HepG2 (cell line): ENCODE results near the gene ZBTB46. TPM values are rescaled to one million over a fixed set of nuclear protein-coding genes. Genes with fewer than 3 reads are reported as not detected.

Source experiments
- ATAC-seq: fragments of 200-7000 bp; cut with Tn5 transposase; 3 replicates; pipeline ENCODE4 v1.9.1; 2020; ENCODE audit warnings: mild to moderate bottlenecking, moderate library complexity
- BruUV-seq: library from RNA; stranded (reverse); fragments of 400-500 nt; replicated peaks from 2 replicates; lab custom pipeline; 2021; lab: Mats Ljungman, UMichigan
- CTCF ChIA-PET: fragments of 300-600 bp; formaldehyde crosslinking; extraction: SDS; loops from one replicate; lab custom pipeline; 2021; ENCODE audit warnings: low total read pairs, inconsistent platforms, low intra/inter-chr PET ratio; lab: Yijun Ruan, JAX
- POLR2A ChIA-PET: fragments of 350-600 bp; sonication (Branson Sonifier 250); formaldehyde crosslinking; loops from one replicate; lab custom pipeline; 2020; ENCODE audit warnings: antibody characterized with exemption, inconsistent platforms; lab: Yijun Ruan, JAX
- DNase-seq: peaks from one replicate; pipeline ENCODE4 v3.0.0-alpha.2; 2015; ENCODE audit warnings: low spot score
- FAIRE-seq: peaks from 3 replicates; lab custom pipeline; 2011; peaks lifted over from hg19 to GRCh38; lab: Jason Lieb, UNC
- H2AFZ ChIP-seq: one replicate; pipeline ENCODE4 v1.6.1; 2011; ENCODE audit warnings: low read length, inconsistent platforms
- H3K27ac ChIP-seq: fragments of 300-600 bp; 3 replicates; pipeline ENCODE4 v1.8.0; 2011; ENCODE audit warnings: mixed run types, mild to moderate bottlenecking, mixed read lengths, low read length, inconsistent platforms; ENCODE audit not compliant: insufficient read depth; ENCODE audit errors: extremely low read length
- H3K27me3 ChIP-seq, 2 experiments: fragments of 200-600 bp in 1 of 2; 2 replicates in 1 of 2; 3 replicates in 1 of 2; pipeline versions ENCODE4 v1.6.0 to v1.8.0; 2011; ENCODE audit warnings: low read length in 2 of 2, mild to moderate bottlenecking in 2 of 2, moderate library complexity in 2 of 2, inconsistent platforms in 1 of 2; ENCODE audit not compliant: insufficient read depth in 2 of 2, control insufficient read depth in 1 of 2
- H3K36me3 ChIP-seq, 2 experiments: fragments of 200-600 bp in 1 of 2; replicated peaks in 1 of 2; 2 replicates in 1 of 2; 3 replicates in 1 of 2; pipeline versions ENCODE4 v1.5.1 to v1.8.0; 2011; ENCODE audit warnings: low read length in 2 of 2, inconsistent platforms in 1 of 2; ENCODE audit not compliant: insufficient read depth in 2 of 2, control insufficient read depth in 1 of 2
- H3K4me1 ChIP-seq: 2 replicates; pipeline ENCODE4 v1.5.1; 2012; ENCODE audit warnings: low read length, inconsistent platforms; ENCODE audit not compliant: insufficient read depth
- H3K4me2 ChIP-seq: 2 replicates; pipeline ENCODE4 v1.6.0; 2011; ENCODE audit warnings: low read depth, low read length, inconsistent platforms
- H3K4me3 ChIP-seq, 3 experiments: fragments of 200-600 bp in 1 of 3; sonication (generic), shearing (Covaris generic) in 1 of 3; replicated peaks in 1 of 3; 2 replicates each; pipeline ENCODE4 v1.5.1; 2011 to 2016; ENCODE audit warnings: low read length in 3 of 3, inconsistent platforms in 2 of 3, low read depth in 2 of 3, mild to moderate bottlenecking in 2 of 3, control low read depth in 1 of 3, mixed read lengths in 1 of 3; ENCODE audit not compliant: insufficient read depth in 1 of 3
- H3K79me2 ChIP-seq: one replicate; pipeline ENCODE4 v1.6.1; 2011; ENCODE audit warnings: low read length, inconsistent platforms; ENCODE audit not compliant: insufficient read depth
- H3K9ac ChIP-seq: 2 replicates; pipeline ENCODE4 v1.6.0; 2011; ENCODE audit warnings: mild to moderate bottlenecking, low read depth, low read length, inconsistent platforms; ENCODE audit not compliant: insufficient read depth
- H3K9me3 ChIP-seq: 2 replicates; pipeline ENCODE4 v1.5.1; 2012; ENCODE audit warnings: mild to moderate bottlenecking, low read length
- H4K20me1 ChIP-seq: 2 replicates; pipeline ENCODE4 v1.6.0; 2011; ENCODE audit warnings: inconsistent platforms, mild to moderate bottlenecking, low read length, moderate library complexity; ENCODE audit not compliant: insufficient read depth
- DR1 ChIP-seq: sonication (generic); formaldehyde crosslinking; IDR thresholded peaks from 2 replicates; pipeline ENCODE4 v1.8.0; 2021; ENCODE audit warnings: mild to moderate bottlenecking, missing genetic modification reagents, inconsistent platforms
- FLYWCH1 ChIP-seq: sonication (generic); formaldehyde crosslinking; IDR thresholded peaks from 2 replicates; pipeline ENCODE4 v1.8.1; 2023; ENCODE audit warnings: mild to moderate bottlenecking, missing genetic modification reagents
- JUND ChIP-seq: sonication (generic); formaldehyde crosslinking; IDR thresholded peaks from 2 replicates; pipeline ENCODE4 v1.8.0; 2022; ENCODE audit warnings: mild to moderate bottlenecking, missing genetic modification reagents
- KDM5B ChIP-seq: sonication (generic); formaldehyde crosslinking; IDR thresholded peaks from 2 replicates; pipeline ENCODE4 v1.4.0; 2020; ENCODE audit warnings: missing genetic modification reagents, mild to moderate bottlenecking, borderline replicate concordance
- MATR3 ChIP-seq: sonication (generic); formaldehyde crosslinking; IDR thresholded peaks from 2 replicates; pipeline ENCODE4 v1.4.0; 2020; ENCODE audit warnings: missing genetic modification reagents
- MBNL3 ChIP-seq: fragments of 250-450 bp; sonication (Bioruptor Pico); conservative IDR thresholded peaks from 2 replicates; pipeline ENCODE4 v1.8.0; 2022; ENCODE audit warnings: mild to moderate bottlenecking, inconsistent platforms
- RXRA ChIP-seq: sonication (generic); formaldehyde crosslinking; IDR thresholded peaks from 2 replicates; pipeline ENCODE4 v1.5.1; 2020; ENCODE audit warnings: missing genetic modification reagents
- SNAPC4 ChIP-seq: sonication (generic); formaldehyde crosslinking; IDR thresholded peaks from 2 replicates; pipeline ENCODE4 v1.4.0; 2020; ENCODE audit warnings: mild to moderate bottlenecking, missing genetic modification reagents
- ZBTB42 ChIP-seq: sonication (generic); formaldehyde crosslinking; IDR thresholded peaks from 2 replicates; pipeline ENCODE4 v1.5.0; 2020; ENCODE audit warnings: mild to moderate bottlenecking, missing genetic modification reagents
- ZBTB7A ChIP-seq: sonication (generic); formaldehyde crosslinking; IDR thresholded peaks from 2 replicates; pipeline ENCODE4 v1.8.0; 2022; ENCODE audit warnings: mild to moderate bottlenecking, missing genetic modification reagents
- WGBS: methylation state at CpG from one replicate; pipeline ENCODE4 v1.1.6; 2017; ENCODE audit warnings: low lambda C conversion rate; 5-methylcytosine and 5-hydroxymethylcytosine counted together
- in situ Hi-C: cut with HindIII; loops from 2 replicates; pipeline ENCODE4 v1.10.0; 2017; ENCODE audit warnings: low pct_unique_long_range_greater_than_20kb; ENCODE audit not compliant: extremely low pct_ligation_motif_present
- intact Hi-C: fragments of 100-400 bp; cut with micrococcal nuclease; formaldehyde crosslinking; loops from one replicate; pipeline ENCODE4 v1.10.0; 2022; ENCODE audit not compliant: unreplicated experiment
- polyA plus RNA-seq, 8 experiments: library from polyadenylated mRNA; depleted of rRNA in 3 of 8; stranded (reverse) in 7 of 8; unstranded in 1 of 8; fragments of >200 nt; fragmentation: Illumina TruSeq in 4 of 8; extraction: Trizol in 4 of 8; gene quantifications; 2 replicates each; pipeline versions ENCODE4 v1.2.1 to v1.2.3, GENCODE V29; 2011 to 2016; ENCODE audit warnings: low read depth in 4 of 8, missing spikeins in 1 of 8, mixed read lengths in 1 of 8; ENCODE audit not compliant: insufficient read depth in 1 of 8
- total RNA-seq, 5 experiments: library from RNA; depleted of rRNA; stranded (reverse); fragments of >200 nt; fragmentation: Illumina TruSeq; extraction: Trizol; gene quantifications; 2 replicates each; pipeline ENCODE4 v1.2.3, GENCODE V29; 2016; ENCODE audit warnings: low read depth in 1 of 5
- TF ChIP-seq, protein P1 (sequence below): sonication (generic); formaldehyde crosslinking; IDR thresholded peaks from 2 replicates; pipeline ENCODE4 v1.4.0; 2020; ENCODE audit warnings: mild to moderate bottlenecking, missing genetic modification reagents
- TF ChIP-seq, protein P2 (sequence below), 2 experiments: sonication (generic) in 1 of 2; formaldehyde crosslinking in 1 of 2; IDR thresholded peaks; 2 replicates each; pipeline versions ENCODE4 v1.4.0 to v1.6.1; 2018 to 2020; ENCODE audit warnings: missing genetic modification reagents in 2 of 2, borderline replicate concordance in 1 of 2, low read depth in 1 of 2, mild to moderate bottlenecking in 1 of 2, missing biosample characterization in 1 of 2
- TF ChIP-seq, protein P3 (sequence below): IDR thresholded peaks from 2 replicates; pipeline ENCODE4 v1.6.1; 2016; ENCODE audit warnings: missing biosample characterization, missing genetic modification reagents, low read depth

ZBTB46 gene
- total and polyA plus RNA-seq, 2 of the 13 experiments (the other 11 are each of a cell fraction or from before 2014, with no cell fraction given), result 1.6 to 13.5 TPM

DNA sequence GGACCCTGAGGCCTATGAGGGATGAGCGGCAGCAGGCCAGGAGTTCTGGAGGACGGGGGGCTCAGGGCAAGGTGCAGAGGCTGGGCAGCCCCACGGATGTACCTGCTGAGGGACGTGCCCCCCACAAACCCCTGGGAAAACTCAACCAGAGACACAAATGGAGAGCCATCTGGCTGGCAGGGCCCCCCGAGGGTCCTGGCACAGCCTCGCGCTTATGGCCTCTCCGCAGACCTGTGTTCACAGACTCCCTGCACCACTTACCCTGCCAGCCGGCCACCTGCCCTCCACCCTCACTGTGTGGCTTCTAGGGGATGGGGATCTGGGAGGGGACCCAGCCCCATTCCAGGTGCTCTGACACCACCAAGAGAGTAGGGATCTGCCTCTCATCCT is 3.4 kb upstream of the ZBTB46 start:
- no peak overlapping the region for H2AFZ ChIP-seq
- H3K9me3 ChIP-seq, result no peaks in the 10 kb centered on the region
- in situ Hi-C loops, result no loop called here
- no peak overlapping the region for H3K9ac ChIP-seq
- ChIA-PET POLR2A (interaction anchor here (0.6 to 1.0 kb wide), 4 partner anchors 17 to 31 kb away, joined by 3 to 6 read pairs (median 4); partner anchors contain the start of gene TPD52L2), CTCF (no interaction called here)
- no peaks in the 10 kb centered on the region for H3K79me2 ChIP-seq
- H3K27me3 ChIP-seq, result peaks cover 16 to 51% of the 10 kb centered on the region in 2 experiments
- H4K20me1 ChIP-seq, result no peaks in the 10 kb centered on the region
- H3K27ac ChIP-seq, result no peak overlapping the region
- FAIRE-seq, result no peak
- no peaks in the 10 kb centered on the region for H3K36me3 ChIP-seq
- BruUV-seq, result no TSS peak
- ATAC-seq, result no peak
- peak overlapping the region; percentile 52 for H3K4me2 ChIP-seq
- H3K4me3 ChIP-seq, result peak overlapping the region in 1 of 3 experiments; percentile 41; a peak in 1 of 6 replicates
- H3K4me1 ChIP-seq, result peaks cover 58% of the 10 kb centered on the region
- WGBS, result 67% methylated on average over 9 of the region's 9 CpGs
- no peak for DNase-seq
- intact Hi-C loops, result no loop called here
- TF ChIP-seq DR1 (CRISPR knock-in tag) (peak; percentile 21; the same call in 1 of the 2 replicates), KDM5B (CRISPR knock-in tag) (0 out of 2 replicates have a peak, but pooled peaks have one; percentile 48), MBNL3 (CRISPR knock-in tag) (no peak), ZBTB7A (CRISPR knock-in tag) (0 out of 2 replicates have a peak, but pooled peaks have one; percentile 7), JUND (CRISPR knock-in tag) (no peak), FLYWCH1 (CRISPR knock-in tag) (0 out of 2 replicates have a peak, but pooled peaks have one; percentile 40), SNAPC4 (0 out of 2 replicates have a peak, but pooled peaks have one; percentile 56), RXRA (CRISPR knock-in tag) (0 out of 2 replicates have a peak, but pooled peaks have one; percentile 3), MATR3 (CRISPR knock-in tag) (0 out of 2 replicates have a peak, but pooled peaks have one; percentile 64), ZBTB42 (CRISPR knock-in tag) (no peak)
- TF ChIP-seq, protein P1, sequence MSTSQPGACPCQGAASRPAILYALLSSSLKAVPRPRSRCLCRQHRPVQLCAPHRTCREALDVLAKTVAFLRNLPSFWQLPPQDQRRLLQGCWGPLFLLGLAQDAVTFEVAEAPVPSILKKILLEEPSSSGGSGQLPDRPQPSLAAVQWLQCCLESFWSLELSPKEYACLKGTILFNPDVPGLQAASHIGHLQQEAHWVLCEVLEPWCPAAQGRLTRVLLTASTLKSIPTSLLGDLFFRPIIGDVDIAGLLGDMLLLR (CRISPR knock-in tag), result 0 out of 2 replicates have a peak, but pooled peaks have one; percentile 20
- TF ChIP-seq, protein P2, sequence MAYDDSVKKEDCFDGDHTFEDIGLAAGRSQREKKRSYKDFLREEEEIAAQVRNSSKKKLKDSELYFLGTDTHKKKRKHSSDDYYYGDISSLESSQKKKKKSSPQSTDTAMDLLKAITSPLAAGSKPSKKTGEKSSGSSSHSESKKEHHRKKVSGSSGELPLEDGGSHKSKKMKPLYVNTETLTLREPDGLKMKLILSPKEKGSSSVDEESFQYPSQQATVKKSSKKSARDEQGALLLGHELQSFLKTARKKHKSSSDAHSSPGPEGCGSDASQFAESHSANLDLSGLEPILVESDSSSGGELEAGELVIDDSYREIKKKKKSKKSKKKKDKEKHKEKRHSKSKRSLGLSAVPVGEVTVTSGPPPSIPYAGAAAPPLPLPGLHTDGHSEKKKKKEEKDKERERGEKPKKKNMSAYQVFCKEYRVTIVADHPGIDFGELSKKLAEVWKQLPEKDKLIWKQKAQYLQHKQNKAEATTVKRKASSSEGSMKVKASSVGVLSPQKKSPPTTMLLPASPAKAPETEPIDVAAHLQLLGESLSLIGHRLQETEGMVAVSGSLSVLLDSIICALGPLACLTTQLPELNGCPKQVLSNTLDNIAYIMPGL (CRISPR knock-in tag; IDR thresholded peaks at IDR 0.05; ENCODE audit: borderline replicate concordance in 1 of 2, low read depth in 1 of 2), result no peak
- TF ChIP-seq, protein P3, sequence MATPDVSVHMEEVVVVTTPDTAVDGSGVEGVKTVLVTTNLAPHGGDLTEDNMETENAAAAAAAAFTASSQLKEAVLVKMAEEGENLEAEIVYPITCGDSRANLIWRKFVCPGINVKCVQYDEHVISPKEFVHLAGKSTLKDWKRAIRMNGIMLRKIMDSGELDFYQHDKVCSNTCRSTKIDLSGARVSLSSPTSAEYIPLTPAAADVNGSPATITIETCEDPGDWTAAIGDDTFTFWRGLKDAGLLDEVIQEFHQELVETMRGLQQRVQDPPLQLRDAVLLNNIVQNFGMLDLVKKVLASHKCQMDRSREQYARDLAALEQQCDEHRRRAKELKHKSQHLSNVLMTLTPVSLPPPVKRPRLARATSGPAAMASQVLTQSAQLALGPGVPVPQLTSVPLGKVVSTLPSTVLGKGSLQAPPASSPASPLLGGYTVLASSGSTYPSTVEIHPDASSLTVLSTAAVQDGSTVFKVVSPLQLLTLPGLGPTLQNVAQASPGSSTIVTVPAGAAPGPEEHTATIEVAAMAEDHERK (CRISPR knock-in tag), result no peak
